Skeletal muscle tissue (tissue), 4 donors: Measurements from ENCODE around the gene SLC47A2. TPM values are rescaled to one million over a fixed set of nuclear protein-coding genes. Genes with fewer than 3 reads are reported as not detected.

Experiments used
- H3K27ac ChIP-seq: one replicate; pipeline ENCODE4 v1.7.0; 2013; ENCODE audit warnings: mild to moderate bottlenecking, low read depth, low read length, inconsistent platforms
- H3K27me3 ChIP-seq, 3 donors: one replicate each; pipeline ENCODE4 v1.7.0; 2013; ENCODE audit warnings: low read length in 3 of 3; ENCODE audit not compliant: control insufficient read depth in 3 of 3, insufficient read depth in 3 of 3
- H3K36me3 ChIP-seq, 3 donors: one replicate each; pipeline ENCODE4 v1.7.0; 2013; ENCODE audit warnings: low read length in 3 of 3; ENCODE audit not compliant: control insufficient read depth in 3 of 3, insufficient read depth in 3 of 3
- H3K4me1 ChIP-seq, 3 donors: one replicate each; pipeline ENCODE4 v1.7.0; 2013; ENCODE audit warnings: low read length in 3 of 3, mild to moderate bottlenecking in 3 of 3; ENCODE audit not compliant: control insufficient read depth in 3 of 3, insufficient read depth in 3 of 3
- H3K4me3 ChIP-seq, 3 donors: one replicate each; pipeline ENCODE4 v1.7.0; 2013; ENCODE audit warnings: low read length in 3 of 3
- H3K9ac ChIP-seq, 3 donors: one replicate each; pipeline ENCODE4 v1.7.0; 2013; ENCODE audit warnings: low read length in 3 of 3, mild to moderate bottlenecking in 3 of 3, moderate library complexity in 2 of 3, low read depth in 1 of 3
- H3K9me3 ChIP-seq, 3 donors: one replicate each; pipeline ENCODE4 v1.7.0; 2013; ENCODE audit warnings: low read length in 3 of 3; ENCODE audit not compliant: control insufficient read depth in 3 of 3
- total RNA-seq: library from RNA; depleted of rRNA; stranded (reverse); fragments of >200 nt; gene quantifications from one replicate; pipeline ENCODE4 v1.2.3, GENCODE V29; 2014
- donor health status: Osteomylitis.

Gene SLC47A2
- total RNA-seq, 1 donor from 2014 or later: not detected

DNA sequence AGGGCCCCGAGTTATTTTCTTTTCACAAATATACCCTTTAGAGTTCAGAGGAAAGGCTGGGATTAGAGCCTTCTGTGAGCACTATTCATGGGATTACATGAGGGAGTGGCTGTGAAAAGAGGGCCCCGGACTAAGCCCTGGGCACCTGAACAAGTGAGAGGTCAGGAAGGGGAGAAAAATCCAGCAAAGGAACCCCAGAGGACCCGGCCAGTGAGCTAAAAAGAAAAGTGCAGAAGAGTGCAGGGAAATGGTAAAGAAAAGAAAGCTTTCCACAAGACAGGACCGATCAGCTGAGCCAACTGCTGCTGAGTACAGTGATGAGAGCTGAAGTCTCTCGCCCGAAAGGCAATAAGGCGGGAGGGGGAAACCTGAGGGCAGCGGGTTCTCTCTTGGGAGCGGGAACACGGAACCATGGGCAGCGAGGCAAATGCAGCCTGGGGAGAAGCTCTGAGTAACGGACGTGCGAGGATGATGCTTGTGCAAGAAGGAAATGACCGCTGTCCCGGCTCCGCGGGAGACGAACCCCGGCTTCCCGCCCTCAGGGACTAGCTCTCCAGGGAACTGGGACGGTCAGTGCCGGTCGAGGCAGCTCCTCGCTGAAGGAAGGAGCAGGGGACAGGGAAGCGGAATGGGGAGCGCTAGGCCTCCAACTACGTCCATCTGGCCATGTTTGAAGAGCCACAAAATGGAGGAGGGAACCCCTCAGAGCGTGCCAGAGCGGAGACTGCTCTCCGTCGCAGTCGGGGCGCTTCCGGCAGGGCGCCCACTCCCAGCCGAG, 68.5 kb downstream of the SLC47A2 start:
- H3K9me3 ChIP-seq: no peaks in the 10 kb centered on the region
- peak overlapping the region; percentile 90 for H3K27ac ChIP-seq
- no peaks in the 10 kb centered on the region for H3K27me3 ChIP-seq
- H3K9ac ChIP-seq: peak overlapping the region; percentile 79 to 96 (median 92)
- H3K4me3 ChIP-seq: peak overlapping the region; percentile 85 to 97 (median 95)
- H3K4me1 ChIP-seq: peaks cover 30 to 43% (median 30%) of the 10 kb centered on the region in 3 donors
- H3K36me3 ChIP-seq: peaks cover 0 to 4% (median 0%) of the 10 kb centered on the region in 3 donors

DNA sequence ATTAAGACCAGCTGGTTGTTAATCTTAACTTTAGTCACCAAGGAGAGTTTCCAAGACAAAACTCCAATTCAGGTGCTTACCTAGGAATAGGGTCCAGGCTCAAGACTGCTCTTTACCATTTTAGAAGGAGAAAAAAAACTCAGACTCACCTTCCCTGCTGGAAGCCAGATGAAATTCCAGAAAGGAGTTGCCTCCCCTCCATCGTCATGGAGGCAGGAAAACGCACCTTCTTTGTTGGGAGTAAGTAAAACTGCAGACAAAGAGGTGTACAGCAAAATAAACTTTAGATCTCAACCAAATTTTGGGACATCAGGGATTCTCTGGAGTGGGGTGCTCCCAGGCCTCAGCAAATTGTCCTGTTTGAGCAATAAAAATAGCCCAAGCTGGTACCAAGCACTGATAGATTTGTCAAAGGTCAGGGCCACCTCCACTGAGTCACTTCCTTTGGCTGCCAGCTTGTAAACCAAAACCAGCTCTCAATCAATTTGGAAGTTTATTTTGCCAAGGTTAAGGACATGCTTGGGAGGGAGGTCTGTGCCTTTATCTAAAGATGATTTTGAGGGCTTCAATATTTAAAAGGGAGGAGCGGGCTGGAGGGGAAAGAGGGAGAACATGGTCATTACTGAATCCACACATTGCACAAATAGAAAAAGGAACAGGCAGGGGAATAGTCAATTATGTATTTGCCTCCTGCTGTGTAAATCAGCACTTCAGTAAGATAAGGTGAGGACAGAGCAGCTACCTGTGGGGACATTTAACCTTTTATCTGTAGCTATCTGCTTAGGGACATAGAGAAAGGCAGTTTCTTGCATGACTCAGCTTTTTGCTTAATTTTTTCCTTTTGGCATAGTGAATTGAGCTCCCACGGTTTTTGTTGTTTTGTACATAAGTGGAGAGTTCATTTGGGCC, 69.3 kb downstream of the SLC47A2 start:
- Histone ChIP-seq H3K4me1 (peaks cover 25 to 35% (median 27%) of the 10 kb centered on the region in 3 donors), H3K4me3 (peak overlapping the region in 2 of 3 donors; percentile 85 to 95), H3K27ac (peak overlapping the region; percentile 90), H3K9ac (peak overlapping the region in 2 of 3 donors; percentile 79 to 92), H3K9me3 (no peaks in the 10 kb centered on the region), H3K27me3 (no peaks in the 10 kb centered on the region), H3K36me3 (no peaks in the 10 kb centered on the region)

DNA sequence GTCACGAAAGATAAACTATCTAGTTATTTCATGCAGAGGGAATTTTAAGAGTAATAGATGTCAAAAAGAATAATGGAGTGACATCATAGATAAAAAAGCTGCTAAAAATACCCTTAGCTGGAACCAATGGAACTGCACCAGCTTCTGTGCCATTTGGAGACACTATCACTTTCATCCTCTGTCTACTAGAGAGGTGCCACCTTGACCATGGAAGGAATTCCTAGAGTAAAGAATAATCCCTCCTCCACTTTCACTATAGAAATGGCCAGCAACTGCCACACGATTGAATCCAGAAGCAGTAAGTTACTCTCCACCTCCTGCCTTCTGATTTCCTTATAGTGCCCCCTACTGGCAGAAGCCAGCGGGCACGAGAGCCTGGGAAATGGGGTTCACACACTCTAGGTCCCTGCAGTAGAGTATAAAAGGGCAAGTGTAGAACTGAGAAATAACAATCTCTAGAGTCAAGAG, 70.6 kb downstream of the SLC47A2 start:
- H3K36me3 ChIP-seq: no peaks in the 10 kb centered on the region
- no peaks in the 10 kb centered on the region for H3K9me3 ChIP-seq
- H3K9ac ChIP-seq: no peak overlapping the region
- no peaks in the 10 kb centered on the region for H3K27me3 ChIP-seq
- peak overlapping the region; percentile 90 for H3K27ac ChIP-seq
- no peak overlapping the region for H3K4me3 ChIP-seq
- peaks cover 18 to 26% (median 19%) of the 10 kb centered on the region in 3 donors for H3K4me1 ChIP-seq

DNA sequence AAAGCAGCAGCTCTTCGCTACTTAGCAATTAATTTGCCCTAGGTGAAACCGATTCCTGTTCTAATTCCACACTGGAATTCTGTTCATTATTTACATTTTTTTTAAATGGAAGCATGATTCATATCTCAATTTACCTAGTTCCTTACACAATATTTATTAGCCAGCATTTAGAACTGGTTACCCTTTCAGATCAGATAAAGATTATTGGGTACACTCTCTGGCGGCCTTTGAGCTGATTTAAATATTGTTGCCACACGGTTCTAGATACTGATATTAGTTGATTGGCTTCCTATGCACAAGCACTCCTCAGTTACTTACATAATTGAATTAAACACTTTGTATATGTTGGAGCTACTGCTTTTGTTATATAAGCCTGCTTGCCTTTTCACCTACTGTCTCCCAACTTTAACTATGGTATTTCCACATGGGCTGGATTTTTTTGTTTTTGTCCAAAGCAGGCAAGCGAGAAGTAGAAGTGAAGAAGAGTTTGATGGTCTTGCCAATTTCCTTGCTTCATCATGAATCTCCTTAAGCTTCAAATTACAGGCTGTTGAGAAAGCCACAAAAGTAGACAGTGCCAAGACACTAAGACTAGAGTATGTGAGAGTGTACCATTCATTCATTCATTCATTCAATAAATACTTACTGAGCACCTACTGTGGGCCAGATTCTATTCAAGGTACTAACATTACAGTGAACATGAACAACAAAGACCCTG, 71.7 kb downstream of the SLC47A2 start:
- no peak overlapping the region for H3K9ac ChIP-seq
- no peaks in the 10 kb centered on the region for H3K27me3 ChIP-seq
- peaks cover 16 to 23% (median 18%) of the 10 kb centered on the region in 3 donors for H3K4me1 ChIP-seq
- no peak overlapping the region for H3K4me3 ChIP-seq
- H3K9me3 ChIP-seq: no peaks in the 10 kb centered on the region
- H3K36me3 ChIP-seq: no peaks in the 10 kb centered on the region
- H3K27ac ChIP-seq: no peak overlapping the region

DNA sequence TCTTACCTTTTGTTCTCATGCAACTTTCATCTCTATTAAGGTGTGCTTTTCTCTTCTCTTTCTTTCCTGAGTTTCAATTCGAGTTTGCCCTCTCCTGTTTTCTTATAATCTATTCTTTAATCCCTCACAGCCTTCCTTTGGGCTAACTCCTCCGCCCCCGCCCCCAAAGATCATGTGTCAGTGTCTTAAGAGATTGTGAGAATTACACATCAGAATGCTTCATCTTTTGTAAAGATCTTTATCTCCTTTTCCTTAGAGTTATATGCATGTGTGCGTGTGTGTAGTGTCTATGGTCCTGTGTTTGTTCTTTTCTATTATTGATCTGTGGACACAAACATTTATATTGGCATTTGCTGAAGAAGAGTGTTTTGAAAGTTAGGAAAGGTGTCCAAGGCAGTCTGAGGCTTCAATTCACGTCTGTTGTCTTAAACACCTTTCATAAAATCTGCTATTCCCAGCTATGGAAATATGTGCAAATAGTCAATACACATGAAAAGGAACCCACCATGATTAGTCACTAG, 74.0 kb downstream of the SLC47A2 start:
- no peaks in the 10 kb centered on the region for H3K36me3 ChIP-seq

DNA sequence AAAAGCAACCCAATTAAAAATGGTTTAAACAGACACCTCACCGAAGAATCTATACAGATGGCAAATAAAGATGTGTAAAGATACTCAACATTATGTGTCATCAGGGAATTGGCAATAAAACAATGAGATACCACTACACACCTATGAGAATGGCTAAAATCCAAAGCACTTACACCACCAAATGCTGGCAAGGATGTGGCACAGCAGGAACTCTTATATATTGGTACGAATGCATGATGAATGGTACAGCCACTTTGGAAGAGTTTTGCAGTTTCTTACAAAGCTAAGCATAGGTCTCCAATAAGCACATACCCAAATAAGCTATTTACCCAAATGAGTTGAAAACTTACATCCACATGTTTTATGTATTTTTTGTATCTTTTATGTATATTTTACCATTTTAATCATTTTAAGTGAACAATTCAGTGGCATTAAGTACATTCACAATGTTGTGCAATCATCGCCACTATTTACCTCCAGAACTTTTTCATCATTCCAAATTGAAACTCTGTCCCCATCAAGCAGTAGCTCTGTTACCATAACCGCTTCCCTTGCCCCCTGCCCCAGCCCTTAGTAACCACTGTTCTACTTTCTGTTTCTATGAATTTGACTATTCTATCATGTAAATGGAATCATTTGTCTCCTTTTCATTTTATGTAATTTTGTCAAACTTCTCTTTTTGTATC, 74.6 kb downstream of the SLC47A2 start:
- H3K9ac ChIP-seq: no peak overlapping the region
- no peaks in the 10 kb centered on the region for H3K36me3 ChIP-seq
- H3K27me3 ChIP-seq: no peaks in the 10 kb centered on the region
- no peaks in the 10 kb centered on the region for H3K9me3 ChIP-seq
- H3K27ac ChIP-seq: no peak overlapping the region
- peaks cover under 1 to 7% (median 5%) of the 10 kb centered on the region in 3 donors for H3K4me1 ChIP-seq
- no peak overlapping the region for H3K4me3 ChIP-seq

More for the DNA sequence above, 74.0 kb downstream of the SLC47A2 start:
- Histone ChIP-seq H3K27ac (no peak overlapping the region), H3K9ac (no peak overlapping the region), H3K4me1 (peaks cover 6 to 13% (median 11%) of the 10 kb centered on the region in 3 donors), H3K9me3 (no peaks in the 10 kb centered on the region), H3K4me3 (no peak overlapping the region), H3K27me3 (no peaks in the 10 kb centered on the region)

DNA sequence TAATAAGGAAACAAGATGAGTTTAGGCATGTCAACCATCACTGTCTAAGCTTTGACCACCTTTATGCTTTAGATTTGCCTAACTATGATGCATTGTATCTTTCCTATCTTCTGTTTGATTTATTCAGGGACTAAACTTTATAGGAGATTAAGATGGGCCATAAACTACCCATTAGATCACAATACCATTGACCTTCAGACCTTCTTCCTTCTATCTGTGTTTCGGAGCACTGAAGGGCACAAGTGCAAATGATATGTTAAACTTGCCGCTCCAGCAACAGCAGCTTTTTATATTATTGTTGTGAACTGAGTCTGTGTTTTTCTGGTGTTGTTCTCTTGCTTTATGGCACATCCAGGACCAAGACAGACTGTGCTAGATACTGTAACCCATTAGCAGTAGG, 84.5 kb downstream of the SLC47A2 start:
- no peaks in the 10 kb centered on the region for H3K27me3 ChIP-seq
- H3K4me1 ChIP-seq: no peaks in the 10 kb centered on the region
- no peak overlapping the region for H3K9ac ChIP-seq
- no peak overlapping the region for H3K27ac ChIP-seq
- no peaks in the 10 kb centered on the region for H3K9me3 ChIP-seq
- no peaks in the 10 kb centered on the region for H3K36me3 ChIP-seq
- H3K4me3 ChIP-seq: no peak overlapping the region

DNA sequence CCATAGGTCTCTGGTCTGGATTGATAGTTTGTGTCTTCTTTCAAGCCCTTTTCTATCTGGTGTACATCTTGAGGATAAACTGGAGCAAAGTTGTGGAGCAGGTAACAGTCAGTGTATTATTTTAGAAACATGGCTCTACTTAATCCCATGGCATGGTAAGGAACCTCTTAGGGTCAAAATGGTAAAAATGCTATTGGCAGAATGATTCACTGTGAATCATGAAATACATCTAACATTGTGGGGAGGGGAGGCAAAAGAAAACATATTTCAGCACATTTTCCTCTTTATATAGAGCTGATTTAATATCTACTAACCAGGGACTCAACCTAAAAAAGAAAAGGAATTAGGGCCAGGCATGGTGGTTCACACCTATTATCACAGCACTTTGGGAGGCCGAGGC, 85.7 kb downstream of the SLC47A2 start:
- Histone ChIP-seq H3K27me3 (no peaks in the 10 kb centered on the region), H3K4me1 (no peaks in the 10 kb centered on the region), H3K36me3 (no peaks in the 10 kb centered on the region), H3K9me3 (no peaks in the 10 kb centered on the region), H3K27ac (no peak overlapping the region), H3K9ac (no peak overlapping the region), H3K4me3 (no peak overlapping the region)

DNA sequence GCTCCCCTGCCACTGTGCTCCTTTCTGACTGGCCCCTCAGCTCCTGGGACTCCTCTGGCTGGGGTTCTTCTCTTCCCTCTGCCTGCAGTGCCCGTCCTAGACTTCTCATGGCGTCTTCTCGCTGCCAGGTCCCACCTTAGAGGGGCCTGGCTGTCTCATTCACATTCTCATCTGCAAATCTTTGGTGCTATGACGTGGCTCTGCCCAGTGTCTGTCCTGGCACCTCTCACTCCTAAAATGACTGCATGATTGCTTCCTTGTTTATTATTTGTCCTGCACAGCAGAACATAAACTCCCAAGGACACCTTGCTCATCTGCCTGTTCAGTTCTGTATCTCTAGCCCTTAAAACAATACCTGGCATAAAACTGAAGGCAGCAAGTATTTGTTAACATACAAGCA, 86.3 kb downstream of the SLC47A2 start:
- H3K27ac ChIP-seq: no peak overlapping the region
- H3K27me3 ChIP-seq: no peaks in the 10 kb centered on the region
- no peak overlapping the region for H3K9ac ChIP-seq
- no peaks in the 10 kb centered on the region for H3K9me3 ChIP-seq
- no peaks in the 10 kb centered on the region for H3K4me1 ChIP-seq
- no peak overlapping the region for H3K4me3 ChIP-seq
- no peaks in the 10 kb centered on the region for H3K36me3 ChIP-seq
